OCI-M1 (cell line): ENCODE results near the gene STK35.

Source experiments
- DNase-seq: peaks from one replicate; lab custom pipeline; 2025; lab: John Stamatoyannopoulos, UW

The STK35 gene

DNA sequence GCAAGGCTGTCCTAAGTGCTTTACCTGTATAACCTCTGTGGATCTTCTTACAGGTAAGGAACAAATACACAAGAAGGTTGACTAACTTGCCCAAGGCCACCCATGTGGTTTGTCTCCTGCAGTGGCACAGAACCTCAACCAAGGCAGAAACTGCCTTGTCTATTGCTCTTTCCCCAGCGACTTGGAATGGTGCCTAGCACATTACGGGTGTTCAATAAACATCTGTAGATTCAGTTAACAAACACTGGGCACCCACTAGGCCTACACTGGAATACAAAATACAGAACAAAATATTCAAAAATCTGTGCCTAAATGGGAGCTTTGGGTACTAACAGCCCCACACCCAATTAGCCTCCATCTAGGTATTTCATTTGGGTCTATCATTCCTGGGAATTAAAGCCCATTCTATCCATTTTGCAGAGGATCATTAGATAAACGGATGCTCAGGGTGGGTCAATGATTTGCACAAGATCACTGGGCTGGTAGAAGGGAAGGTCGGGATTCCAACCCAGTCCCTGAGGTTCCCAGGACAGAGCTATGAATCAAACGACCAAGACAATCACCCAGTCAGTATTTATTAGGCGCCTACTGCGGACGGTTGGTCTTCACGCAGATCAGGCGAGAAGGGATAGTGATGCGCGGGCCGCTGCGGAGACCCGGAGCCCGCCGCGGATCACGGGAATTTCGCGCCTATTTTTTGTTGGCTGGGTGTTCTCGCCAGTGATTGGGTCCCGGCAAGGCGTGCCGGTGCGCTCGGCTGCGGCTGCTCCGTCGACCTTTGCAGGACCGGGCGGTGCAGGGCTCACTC is at the start of gene STK35:
Gene STK35 (plus strand): TSS at position 771 of the 808 bp plus-strand sequence. CDS start 55 bp downstream, outside the sequence.
- peak; percentile 88 for DNase-seq

DNA sequence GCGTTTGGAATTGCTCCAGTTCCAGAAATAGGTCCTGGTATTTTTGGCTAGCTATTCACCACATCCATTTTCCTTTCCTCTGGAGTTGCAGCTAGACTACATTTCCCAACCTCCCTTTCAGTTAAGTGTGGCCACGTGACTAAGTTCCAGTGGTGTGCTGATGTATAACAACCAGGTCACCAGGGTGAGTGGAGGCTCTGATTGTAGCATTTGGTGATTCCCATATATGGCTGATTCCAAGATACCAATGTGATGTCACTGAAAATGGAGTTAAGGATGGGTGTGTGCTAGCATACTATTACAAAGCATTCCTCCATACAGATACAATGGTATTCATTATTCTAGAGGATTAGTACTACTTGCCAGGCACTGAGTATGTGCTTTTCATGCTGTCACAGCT is 49.7 kb upstream of the STK35 start:
- DNase-seq = no peak

DNA sequence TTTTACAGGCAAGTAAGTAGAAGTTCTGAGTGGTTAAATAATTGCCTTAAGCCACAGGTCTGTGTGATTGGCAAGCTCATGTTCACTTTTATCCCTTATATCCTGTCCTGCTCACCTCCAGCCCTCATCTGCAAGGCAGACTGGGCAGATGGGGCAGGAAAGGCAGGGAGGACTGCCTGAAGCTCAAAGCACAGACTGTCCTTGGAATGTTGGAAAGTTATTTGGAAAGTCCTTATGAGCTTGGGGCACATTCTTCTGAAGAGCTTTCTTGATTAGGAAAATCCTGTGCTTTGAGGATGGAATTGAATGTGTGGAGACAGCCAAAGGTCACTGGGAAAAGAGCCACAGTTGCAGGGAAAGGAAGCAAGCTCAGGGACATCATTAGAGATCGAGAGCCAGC is 48.9 kb upstream of the STK35 start:
- no peak for DNase-seq

DNA sequence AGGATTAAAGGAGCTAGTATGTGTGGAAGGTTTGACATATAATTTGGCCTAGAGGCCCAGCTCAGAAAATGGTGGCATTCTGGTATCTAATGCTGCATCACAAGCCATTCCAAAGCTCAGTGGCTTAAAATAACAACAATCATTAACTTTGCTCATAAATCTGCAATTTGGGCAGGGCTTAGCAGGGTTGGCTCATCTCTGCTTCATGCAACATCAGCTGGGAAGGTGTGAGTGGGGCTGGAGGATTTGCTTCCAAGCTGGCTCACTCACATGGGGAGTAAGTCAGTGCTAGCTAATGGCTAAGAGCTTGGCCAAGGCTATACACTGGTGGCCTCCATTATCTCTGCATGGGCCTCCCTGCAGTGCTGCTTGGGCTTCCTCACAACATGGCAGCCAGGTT is 48.0 kb upstream of the STK35 start:
- no peak for DNase-seq

DNA sequence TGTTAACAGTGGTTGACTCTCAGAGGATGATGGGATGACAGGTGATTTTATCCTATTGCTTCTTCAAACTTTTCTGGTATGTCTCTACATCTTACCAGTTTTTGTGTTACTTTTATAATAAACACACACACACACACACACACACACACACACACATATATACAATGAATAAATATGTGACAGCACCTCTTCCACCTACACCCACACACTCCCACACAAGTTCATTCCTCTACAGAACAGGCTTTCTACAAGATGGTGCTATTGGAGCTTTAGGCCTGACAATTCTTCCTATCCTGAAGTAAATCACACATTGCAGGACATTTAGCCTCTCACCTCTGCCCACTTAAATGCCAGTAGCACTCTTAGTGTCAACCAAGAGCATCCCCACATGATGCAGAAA is 46.7 kb upstream of the STK35 start:
- DNase-seq = no peak

DNA sequence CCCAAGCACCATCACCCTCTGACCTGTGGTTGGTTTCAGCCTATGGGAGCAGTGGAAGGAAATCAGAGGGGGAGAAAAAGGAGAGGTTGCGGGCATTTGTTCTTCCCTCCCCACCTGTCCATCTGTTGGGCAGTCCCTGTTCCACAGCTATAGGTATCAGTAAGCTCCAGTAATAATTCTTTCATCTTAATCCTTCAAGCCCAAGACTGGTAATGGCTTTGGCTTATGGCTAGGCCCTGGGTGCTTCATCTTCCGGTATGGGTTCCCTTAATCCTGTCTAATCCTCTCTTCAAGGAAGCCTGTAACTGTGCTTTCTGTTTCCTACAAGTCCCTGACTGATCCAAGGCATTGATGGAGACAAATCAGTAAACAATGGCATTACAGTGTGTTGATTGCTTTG is 42.2 kb upstream of the STK35 start:
- no peak for DNase-seq

DNA sequence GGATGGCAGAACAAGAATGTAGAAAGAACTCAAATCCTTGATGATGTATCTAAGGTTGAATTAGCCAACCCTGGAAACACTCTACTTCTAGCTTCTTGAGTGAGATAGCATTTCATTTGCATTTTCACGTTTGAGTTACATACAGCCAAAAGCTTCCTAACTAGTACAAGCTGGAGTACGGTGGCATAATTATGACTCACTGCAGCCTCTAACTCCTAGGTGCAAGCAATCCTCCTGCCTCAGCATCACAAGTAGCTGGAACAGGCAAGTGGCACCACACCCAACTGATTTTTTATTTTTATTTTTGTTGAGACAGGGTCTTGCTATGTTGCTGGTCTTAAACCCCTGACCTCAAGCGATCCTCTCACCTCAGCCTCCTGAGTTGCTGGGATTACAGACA is 36.5 kb upstream of the STK35 start:
- no peak for DNase-seq

DNA sequence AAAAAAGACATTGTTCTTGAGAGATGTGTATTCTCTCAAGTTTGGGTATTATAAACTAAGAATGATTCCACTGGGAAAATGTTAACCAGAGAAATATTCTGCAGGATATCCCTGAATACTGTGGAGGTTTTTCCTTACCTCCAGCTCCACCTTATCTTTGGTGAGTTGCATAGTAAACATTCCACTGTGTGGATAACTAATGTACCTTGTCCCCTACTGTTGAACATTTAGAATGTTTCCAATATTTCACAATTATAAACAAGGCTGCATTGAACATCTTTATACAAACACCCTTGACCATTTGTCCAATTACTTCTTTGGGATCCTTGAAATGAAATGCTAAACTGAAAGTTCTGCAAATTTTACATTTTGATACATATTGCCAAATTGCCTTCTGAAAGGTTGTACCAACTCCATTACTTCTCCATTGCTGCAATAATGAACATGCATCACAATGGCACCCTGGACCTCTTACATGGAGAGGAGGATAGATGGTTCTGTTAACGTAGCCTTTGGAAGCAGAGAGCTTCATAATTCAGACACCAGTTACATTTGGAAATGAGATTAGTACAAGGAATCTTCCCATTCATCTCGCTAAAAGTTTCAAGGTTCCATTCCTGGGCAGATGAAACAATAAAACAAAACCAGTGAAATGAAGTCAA is 35.0 kb upstream of the STK35 start:
- DNase-seq = no peak

DNA sequence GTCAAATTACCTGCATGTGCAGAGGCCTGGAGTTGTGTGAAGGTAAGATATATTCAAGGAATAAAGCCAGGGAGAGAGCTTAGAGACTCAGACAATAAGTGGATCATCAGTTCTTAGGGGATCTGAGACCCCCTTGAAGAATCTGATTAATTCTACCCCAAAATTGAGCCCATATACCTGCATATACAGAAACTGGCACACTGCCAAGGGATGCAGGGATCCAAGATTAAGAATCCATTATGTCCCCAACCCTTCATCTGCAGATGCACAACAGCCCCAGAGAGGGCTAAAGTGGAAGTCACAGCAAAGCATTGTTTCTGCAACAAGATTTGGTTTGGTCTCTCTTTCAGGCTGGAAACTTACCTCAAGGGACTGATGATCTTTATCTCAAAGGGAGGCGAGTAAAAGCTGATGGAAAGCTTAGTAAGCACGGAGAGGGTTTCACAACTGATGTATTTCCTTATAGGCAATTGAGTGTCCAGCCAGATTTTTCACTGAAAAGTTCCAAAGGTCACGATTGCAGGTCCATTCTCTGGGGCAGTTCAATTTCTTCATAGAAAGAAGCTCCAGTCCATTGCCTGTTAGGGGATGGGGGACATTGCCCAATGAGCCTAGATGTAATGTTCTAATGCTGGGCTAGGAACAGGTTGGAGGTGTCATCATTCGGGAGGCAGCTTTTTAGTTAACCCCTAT is 20.9 kb upstream of the STK35 start:
- no peak for DNase-seq

DNA sequence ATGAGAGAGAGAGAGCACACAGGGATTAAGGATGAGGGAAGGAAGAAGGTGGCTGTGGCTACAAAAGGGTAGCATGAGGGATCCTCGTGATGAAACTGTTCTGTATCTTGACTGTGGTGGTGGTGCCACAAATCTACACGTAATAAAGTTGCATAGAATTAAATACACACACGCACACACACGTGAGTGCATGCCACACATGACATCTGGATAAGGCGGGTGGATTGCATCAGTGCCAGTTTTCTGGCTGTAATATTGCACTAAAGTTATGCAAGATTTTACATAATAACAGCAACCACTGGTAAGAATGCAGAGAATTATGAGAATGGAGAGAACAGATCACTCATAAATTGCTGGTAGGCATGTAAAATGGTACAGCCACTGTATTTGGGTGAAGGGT is 16.9 kb upstream of the STK35 start:
- peak; percentile 61 for DNase-seq

DNA sequence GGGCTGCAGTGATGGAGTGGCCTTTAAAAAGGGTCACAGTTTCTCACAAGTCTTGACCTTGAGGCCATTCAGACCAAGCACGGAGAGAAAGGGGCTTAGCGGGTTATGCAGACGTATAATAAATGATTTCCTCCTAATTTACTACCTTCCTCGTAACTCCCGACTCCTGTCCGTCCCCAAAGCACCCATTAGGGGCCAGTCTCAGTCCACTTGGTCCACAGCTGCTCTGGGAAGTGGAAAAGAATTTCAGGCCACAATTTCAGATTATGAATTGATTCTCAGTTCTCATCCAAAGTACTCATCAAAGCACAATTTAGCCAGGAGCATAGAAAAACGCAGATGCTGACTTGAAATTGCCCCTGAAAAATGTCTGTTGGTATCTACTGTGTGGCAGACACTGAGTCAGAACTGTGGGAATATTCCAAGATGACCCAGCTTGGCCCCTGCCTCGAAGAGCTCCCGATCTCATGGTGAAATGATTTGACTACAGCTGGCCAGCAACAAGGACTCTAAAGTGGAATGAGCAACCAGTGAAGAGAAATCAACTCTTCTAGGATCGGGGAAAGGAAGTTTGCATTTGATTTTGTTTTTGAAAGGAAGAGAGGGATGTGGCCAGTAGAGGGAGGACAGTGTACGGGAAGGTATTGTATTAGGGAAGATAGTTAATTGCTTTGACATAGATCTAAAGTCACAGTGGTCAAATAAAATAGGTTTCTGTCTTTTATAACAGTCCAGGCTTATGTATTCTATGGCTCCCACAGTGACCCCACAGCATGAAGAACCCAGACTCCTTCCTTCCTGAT is 15.2 kb upstream of the STK35 start:
- no peak for DNase-seq

DNA sequence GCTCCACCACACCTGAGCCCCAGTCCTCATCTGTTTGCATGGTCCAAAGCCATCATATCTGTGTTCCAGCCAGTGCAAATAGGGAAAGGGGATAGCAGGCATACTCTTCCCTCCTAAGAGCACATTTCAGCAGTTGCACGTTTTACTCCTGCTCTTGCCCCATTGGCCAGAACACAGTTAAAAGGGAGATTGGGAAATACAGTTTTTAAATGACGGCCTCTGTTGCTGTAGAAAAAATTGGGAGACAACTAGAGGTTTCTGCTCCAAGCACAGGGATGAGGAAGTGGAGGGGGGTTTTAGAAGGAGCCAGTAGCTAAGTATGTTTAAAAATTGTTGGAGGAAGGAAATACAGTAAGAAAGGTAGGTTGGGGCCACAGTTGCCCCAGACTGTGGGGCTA is 14.6 kb upstream of the STK35 start:
- DNase-seq = no peak

DNA sequence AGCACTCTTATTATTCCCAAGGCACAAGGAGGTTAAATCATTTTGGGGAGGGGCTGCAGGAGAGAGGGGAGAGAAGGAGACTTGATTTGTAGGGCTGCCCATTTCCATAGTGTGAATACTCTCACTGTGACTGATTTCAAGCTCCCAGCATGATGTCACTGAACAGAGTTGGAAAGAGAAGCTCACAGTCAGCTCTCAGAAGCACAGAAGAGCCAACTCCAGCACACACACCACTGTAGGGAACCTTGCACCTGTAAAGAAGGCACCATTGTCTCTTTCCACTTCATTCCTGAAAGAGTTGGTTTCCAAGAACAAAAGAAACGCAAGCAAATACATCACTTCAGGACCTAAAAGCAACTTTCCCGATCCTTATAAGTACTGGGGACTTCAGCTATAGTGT is 12.7 kb upstream of the STK35 start:
- DNase-seq = no peak

DNA sequence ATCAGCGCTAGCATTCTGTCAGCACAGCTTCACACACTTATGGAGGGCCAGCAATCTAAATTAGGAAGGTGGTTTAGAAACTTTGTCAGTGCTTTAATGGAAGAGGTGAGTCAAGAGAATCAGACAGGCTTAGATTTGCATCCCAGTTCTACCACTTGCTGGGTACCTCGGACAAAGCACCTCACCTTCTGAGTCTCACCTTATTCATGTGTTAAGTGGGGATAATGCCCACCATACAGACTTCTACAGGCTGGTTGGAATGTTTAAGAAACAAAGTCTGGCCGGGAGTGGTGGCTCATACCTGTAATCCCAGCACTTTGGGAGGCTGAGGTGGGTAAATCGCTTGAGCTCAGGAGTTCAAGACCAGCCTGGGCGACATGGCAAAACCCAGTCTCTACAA is 12.2 kb upstream of the STK35 start:
- DNase-seq = no peak

DNA sequence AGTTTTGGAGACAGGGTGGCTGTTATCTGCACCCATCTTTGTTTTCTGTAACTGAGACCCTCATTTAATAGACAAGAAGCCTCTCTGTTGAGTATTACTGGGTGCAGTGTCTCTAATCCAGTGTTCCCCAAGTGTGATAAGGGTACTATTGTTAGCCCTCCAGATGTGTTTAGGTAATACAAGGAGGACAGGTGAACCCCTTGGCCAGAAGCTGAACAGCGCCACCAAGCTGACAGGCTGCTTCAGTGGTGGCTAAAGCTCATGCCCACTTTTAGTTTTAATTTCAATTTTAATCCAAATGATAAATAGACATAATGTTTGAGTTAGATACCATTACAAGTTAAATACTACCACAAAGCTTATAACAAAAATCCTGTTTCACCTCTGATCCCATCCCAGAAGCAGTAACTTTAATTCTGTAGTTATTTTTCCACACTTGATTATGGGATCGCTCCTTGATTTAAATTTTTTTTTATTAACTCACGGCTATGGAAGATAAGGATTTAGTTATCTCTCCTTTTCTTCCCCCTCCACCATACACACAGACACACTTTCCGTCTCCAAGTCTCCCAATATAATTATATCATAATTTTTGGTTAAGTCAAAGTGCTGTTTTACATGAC is 8.4 kb upstream of the STK35 start:
- DNase-seq = peak; percentile 57

DNA sequence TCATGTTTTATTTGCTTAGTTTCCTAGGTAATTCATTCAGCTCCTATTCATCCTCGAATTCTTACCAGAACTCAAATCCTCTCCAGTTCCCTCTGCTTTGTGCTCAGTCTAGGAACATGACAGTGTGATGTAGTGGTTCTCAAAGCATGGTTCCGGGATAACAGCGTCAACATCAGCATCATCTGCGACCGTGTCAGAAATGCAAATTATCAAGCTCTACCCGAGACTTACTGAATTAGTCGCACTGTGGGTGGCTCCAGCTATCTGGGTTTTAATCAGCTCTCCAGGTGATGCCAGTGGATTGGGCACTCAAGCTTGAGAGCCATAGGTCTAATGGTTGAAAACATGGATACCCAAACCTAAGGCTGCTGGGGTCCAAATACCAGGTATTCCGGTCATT is 7.7 kb upstream of the STK35 start:
- DNase-seq = no peak

DNA sequence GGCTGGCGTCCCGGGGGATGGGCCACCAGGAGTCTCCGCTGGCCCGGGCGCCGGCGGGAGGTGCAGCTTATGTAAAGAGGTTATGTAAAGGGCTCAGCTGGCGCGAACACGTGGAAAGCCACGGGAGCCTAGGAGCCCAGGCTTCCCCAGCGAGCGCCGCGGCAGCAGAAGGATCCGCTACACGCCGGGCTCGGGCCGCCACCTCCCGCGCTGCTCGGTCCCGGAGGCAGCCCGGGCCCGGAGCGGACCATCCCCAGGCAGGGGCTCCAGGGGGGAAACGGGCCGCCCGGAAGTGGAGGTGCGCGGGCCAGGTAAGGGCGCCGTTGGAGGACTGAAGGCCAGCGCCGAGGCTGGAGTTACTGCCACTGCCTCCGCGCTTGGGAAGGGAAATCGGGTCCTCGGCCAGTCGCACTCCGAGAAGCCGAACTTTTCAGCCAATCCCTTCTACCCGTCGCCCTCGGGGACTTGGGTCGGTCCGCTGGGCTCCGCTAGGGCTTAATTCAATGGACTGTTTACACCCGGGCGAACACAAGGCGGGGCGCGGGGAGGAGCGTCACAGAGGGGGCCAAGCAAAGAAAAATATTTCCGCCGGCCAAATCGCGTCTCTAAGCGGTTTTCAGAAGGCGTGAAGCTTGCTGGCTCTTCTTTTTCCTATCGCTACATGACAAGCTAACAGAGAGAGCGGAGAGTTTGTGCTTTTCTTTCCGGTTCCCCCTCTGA is 398 bp downstream of the STK35 start:
- peak; percentile 97 for DNase-seq

DNA sequence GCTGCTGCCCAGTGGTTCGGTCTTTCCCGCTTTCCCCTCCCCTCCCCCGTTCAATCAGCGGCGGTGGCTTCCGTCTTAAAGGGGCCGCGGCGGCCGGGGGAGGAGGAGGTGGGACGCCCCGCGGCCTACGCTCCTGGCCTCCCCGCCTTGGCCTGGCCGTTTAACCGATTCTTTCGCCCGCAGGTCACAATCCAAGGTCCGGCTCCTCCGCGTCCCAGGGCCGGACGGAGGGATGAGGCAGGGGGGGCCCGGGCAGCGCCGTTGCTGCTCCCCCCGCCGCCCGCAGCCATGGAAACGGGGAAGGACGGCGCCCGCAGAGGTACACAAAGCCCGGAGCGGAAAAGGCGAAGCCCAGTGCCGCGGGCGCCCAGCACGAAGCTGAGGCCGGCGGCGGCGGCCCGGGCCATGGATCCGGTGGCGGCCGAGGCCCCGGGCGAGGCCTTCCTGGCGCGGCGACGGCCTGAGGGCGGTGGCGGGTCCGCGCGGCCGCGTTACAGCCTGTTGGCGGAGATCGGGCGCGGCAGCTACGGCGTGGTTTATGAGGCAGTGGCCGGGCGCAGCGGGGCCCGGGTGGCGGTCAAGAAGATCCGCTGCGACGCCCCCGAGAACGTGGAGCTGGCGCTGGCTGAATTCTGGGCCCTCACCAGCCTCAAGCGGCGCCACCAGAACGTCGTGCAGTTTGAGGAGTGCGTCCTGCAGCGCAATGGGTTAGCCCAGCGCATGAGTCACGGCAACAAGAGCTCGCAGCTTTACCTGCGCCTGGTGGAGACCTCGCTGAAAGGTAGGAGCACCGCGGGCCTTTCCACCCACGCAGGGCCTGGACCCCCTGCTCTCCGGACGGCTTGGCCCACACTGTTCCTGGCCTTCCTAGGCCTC is 1.2 kb downstream of the STK35 start:
- peak; percentile 97 for DNase-seq

DNA sequence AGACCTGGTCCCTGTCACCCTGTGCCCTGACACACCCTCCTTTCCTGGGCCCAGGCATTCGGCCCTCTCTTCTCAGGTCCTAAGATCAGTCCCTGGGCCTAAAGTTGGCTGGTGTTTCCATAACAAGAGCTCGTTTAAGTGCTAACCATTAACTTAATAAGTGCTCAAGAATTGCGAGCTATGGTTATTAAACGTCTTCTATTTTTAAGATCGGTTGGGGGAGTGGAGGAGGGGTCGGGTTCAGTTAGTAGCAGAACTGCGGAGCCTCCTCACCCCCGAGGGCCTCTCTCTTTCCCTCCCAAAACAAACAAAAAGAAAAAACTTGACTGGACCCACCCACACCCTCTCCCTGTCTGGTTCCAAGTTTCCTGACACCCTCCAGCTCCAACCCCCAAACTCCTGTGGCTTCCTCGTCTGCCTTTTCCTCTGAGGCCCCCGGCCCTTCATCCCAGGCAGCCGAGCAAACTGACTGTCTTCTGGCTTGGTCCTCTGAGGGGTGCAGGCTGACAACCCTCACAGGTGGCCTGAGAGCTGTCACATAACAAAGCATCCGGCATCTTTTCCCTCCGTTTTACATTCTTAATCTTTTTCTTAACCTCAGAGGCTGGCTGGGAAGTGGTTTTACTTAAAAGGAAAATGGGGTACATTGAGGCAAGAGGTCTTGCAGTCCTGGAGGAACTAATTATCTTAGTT is 2.0 kb downstream of the STK35 start:
- peak; percentile 71 for DNase-seq

DNA sequence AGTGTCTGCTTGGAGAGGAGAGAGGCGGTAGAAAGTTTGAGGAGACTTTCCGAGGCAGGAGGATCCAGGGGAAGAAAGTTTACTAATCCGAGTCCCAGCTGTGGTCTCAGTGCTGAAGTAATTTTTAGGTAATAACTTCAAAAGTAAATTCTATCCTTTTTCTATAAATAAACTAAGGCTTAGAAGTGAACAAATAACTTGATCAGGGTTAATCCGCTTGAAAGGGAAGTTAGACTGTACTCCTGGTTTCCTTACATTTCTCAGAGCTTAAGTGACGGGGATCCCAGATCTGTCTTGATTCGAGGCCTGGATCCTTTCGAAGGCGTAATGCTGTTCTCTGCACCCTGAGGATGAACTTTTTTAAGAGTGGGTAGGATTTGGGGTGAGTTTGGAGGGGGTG is 2.6 kb downstream of the STK35 start:
- no peak for DNase-seq
